ENCODE measurements around the gene PGLYRP4. TPM values are rescaled to one million over a fixed set of nuclear protein-coding genes. Genes with fewer than 3 reads are reported as not detected.

PGLYRP4 gene
- total and polyA plus RNA-seq, 2 donors, result 1.3 to 6.1 TPM

DNA sequence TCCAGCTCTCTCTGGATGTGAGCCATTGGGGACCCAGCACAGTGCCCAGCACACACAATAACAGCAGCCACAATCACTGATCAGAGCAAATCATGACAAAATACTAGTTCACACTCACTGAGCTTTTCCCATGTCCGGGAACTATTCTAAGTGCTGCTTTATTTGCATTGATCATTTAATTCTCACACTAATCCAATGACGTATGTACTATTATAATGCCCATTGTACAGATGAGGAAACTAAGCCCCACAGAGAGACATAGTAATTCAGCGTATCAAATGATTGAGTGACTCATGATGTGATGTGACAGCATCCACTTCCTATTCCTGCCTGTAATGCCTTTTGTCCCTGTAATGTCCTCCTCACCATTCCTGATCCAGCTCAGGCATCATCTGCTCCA is 44.2 kb upstream of the PGLYRP4 start:
- H3K4me3 ChIP-seq (ENCODE audit: low read length in 2 of 2), result no peak overlapping the region
- no peaks in the 10 kb centered on the region for H3K4me1 ChIP-seq (ENCODE audit: control insufficient read depth in 2 of 2, insufficient read depth in 2 of 2, low read length in 2 of 2)
- no peaks in the 10 kb centered on the region for H3K9me3 ChIP-seq (ENCODE audit: control insufficient read depth in 2 of 2, insufficient read depth in 1 of 2, low read length in 1 of 2)
- no peaks in the 10 kb centered on the region for H3K27me3 ChIP-seq (ENCODE audit: control insufficient read depth in 2 of 2, insufficient read depth in 1 of 2, low read length in 1 of 2)
- DNase-seq (ENCODE audit: low read depth in 6 of 9, low spot score in 9 of 9), result no peak
- no peak overlapping the region for H3K27ac ChIP-seq (ENCODE audit: low read depth in 1 of 2, low read length in 1 of 2)
- 94% methylated on average over 3 of the region's 3 CpGs for WGBS
- no peaks in the 10 kb centered on the region for H3K36me3 ChIP-seq (ENCODE audit: control insufficient read depth in 2 of 2, insufficient read depth in 2 of 2, low read length in 1 of 2)

DNA sequence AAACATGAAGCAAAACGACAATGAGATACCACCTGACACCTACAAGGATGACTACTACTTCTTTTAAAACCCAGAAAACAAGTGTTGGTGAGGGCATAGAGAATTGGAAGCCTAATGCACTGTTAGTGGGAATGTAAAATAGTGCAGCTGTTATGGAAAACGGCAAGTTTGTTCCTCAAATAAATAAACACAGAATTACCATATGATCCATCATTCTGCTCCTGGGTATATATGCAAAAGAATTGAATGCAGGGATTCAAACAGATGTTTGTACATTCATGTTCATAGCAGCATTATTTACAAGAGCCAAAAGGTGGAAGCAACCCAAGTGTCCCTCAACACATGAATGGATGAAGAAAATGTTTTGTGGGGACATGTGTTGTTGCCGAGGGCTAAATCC is 43.6 kb upstream of the PGLYRP4 start:
- H3K4me3 ChIP-seq (ENCODE audit: low read length in 2 of 2), result no peak overlapping the region
- H3K27me3 ChIP-seq (ENCODE audit: control insufficient read depth in 2 of 2, insufficient read depth in 1 of 2, low read length in 1 of 2), result no peaks in the 10 kb centered on the region
- H3K9me3 ChIP-seq (ENCODE audit: control insufficient read depth in 2 of 2, insufficient read depth in 1 of 2, low read length in 1 of 2), result no peaks in the 10 kb centered on the region
- 91% methylated on average over 3 of the region's 3 CpGs for WGBS
- no peaks in the 10 kb centered on the region for H3K36me3 ChIP-seq (ENCODE audit: control insufficient read depth in 2 of 2, insufficient read depth in 2 of 2, low read length in 1 of 2)
- DNase-seq (ENCODE audit: low read depth in 6 of 9, low spot score in 9 of 9), result no peak
- no peaks in the 10 kb centered on the region for H3K4me1 ChIP-seq (ENCODE audit: control insufficient read depth in 2 of 2, insufficient read depth in 2 of 2, low read length in 2 of 2)
- no peak overlapping the region for H3K27ac ChIP-seq (ENCODE audit: low read depth in 1 of 2, low read length in 1 of 2)

DNA sequence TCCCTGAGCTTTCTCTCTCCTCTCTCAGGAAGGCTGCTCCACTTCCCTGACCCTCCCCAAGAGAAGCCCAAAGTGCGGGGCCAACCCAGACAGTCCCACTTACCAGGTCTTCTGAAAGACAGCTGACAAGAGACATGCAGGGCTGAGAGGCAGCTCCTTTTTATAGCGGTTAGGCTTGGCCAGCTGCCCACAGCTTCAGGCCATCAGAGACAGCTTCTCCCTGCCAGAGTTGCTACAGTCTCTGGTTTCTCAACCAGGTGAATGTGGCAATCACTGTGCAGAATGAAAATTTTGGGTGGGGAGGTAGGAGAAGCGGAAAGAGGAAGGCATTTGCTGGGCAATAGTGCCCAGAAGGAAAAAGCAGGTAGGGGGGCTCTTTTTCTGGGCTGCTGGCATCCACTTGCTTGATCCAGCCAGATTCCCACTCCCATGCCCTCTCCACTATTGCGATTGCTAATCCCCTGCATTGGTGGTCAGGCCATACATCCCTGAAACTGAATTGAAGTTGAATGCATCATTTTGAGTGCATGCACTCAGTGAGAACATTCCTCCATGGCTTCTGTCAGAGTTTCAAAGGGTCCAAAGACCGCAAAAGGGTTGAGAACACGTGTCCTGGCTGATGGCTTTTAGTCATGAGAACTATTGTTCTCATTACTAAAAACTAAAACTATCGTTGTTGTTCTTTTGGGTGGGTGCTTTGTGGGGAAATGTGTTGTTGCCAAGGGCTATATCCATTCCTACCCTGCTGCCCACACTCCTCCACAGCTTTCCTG is 42.5 kb upstream of the PGLYRP4 start, which contains the start of gene S100A8:
TSS of gene S100A8 (minus strand) at position 136 of the 773 bp plus-strand sequence. CDS start 538 bp downstream, outside the sequence.
- H3K36me3 ChIP-seq (ENCODE audit: control insufficient read depth in 2 of 2, insufficient read depth in 2 of 2, low read length in 1 of 2), result no peaks in the 10 kb centered on the region
- 86% methylated on average over 7 of the region's 7 CpGs for WGBS
- H3K9me3 ChIP-seq (ENCODE audit: control insufficient read depth in 2 of 2, insufficient read depth in 1 of 2, low read length in 1 of 2), result no peaks in the 10 kb centered on the region
- H3K27ac ChIP-seq (ENCODE audit: low read depth in 1 of 2, low read length in 1 of 2), result no peak within 1 kb of the TSS
- H3K4me3 ChIP-seq (ENCODE audit: low read length in 2 of 2), result no peak within 1 kb of the TSS
- no peaks in the 10 kb centered on the region for H3K4me1 ChIP-seq (ENCODE audit: control insufficient read depth in 2 of 2, insufficient read depth in 2 of 2, low read length in 2 of 2)
- no peaks in the 10 kb centered on the region for H3K27me3 ChIP-seq (ENCODE audit: control insufficient read depth in 2 of 2, insufficient read depth in 1 of 2, low read length in 1 of 2)
- DNase-seq (ENCODE audit: low read depth in 6 of 9, low spot score in 9 of 9), result peak in 1 of 9 donors; percentile 20

DNA sequence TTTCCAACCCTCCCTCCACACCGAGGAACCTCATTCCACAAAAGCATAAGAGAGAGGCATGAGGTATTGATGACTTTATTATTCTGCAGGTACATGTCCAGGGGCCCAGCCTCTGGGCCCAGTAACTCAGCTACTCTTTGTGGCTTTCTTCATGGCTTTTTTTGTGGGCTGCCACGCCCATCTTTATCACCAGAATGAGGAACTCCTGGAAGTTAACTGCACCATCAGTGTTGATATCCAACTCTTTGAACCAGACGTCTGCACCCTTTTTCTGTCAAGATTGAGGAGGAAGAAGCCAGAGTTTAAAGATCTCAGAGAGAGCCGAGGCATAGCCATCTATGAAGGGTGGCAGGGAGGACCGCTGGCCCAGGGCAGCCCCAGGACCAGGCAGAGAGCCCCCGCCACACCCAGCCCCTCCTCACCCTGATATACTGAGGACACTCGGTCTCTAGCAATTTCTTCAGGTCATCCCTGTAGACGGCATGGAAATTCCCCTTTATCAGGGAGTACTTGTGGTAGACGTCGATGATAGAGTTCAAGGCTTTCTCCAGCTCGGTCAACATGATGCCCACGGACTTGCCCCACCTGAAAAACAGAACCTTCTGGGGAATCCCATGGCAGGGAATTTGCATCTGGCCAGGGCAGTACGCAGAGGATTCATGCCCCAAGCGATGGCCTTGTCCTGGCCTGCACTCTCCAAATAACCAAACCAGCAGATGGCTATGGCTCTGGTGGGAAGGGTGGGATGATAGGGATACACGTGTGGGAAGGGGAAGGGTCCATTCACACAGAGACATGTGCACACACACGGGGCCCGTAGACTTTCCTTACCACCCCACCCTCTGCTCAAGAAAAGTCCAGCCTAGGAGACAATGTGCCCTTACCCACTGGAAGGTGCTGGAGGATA is 41.6 kb upstream of the PGLYRP4 start:
- no peak overlapping the region for H3K4me3 ChIP-seq (ENCODE audit: low read length in 2 of 2)
- DNase-seq (ENCODE audit: low read depth in 6 of 9, low spot score in 9 of 9), result no peak

DNA sequence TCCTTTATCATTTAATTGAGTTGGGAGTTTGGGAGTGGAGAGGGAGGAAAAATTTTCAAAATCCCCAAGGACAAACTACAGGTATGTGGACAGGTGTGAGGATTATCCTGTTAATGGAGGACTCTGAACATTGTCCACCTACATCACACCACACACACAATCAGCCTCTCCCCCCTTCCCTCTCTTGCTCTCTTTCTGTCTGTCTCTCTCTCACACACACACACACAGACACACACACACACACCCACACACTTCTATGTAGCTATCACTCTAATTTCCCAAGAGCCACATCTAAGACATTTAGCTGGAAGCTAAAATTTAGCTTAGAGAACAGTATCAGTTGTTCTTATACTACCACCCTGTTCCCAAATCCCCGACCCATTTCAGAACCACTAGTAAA is 40.8 kb upstream of the PGLYRP4 start:
- no peak overlapping the region for H3K4me3 ChIP-seq (ENCODE audit: low read length in 2 of 2)
- H3K9me3 ChIP-seq (ENCODE audit: control insufficient read depth in 2 of 2, insufficient read depth in 1 of 2, low read length in 1 of 2), result no peaks in the 10 kb centered on the region
- H3K27ac ChIP-seq (ENCODE audit: low read depth in 1 of 2, low read length in 1 of 2), result no peak overlapping the region
- no peaks in the 10 kb centered on the region for H3K36me3 ChIP-seq (ENCODE audit: control insufficient read depth in 2 of 2, insufficient read depth in 2 of 2, low read length in 1 of 2)
- H3K4me1 ChIP-seq (ENCODE audit: control insufficient read depth in 2 of 2, insufficient read depth in 2 of 2, low read length in 2 of 2), result no peaks in the 10 kb centered on the region
- H3K27me3 ChIP-seq (ENCODE audit: control insufficient read depth in 2 of 2, insufficient read depth in 1 of 2, low read length in 1 of 2), result no peaks in the 10 kb centered on the region
- WGBS, result 93% methylated on average over 1 of the region's 1 CpG
- DNase-seq (ENCODE audit: low read depth in 6 of 9, low spot score in 9 of 9), result no peak

More for the DNA sequence above, 41.6 kb upstream of the PGLYRP4 start:
- H3K36me3 ChIP-seq (ENCODE audit: control insufficient read depth in 2 of 2, insufficient read depth in 2 of 2, low read length in 1 of 2), result no peaks in the 10 kb centered on the region
- WGBS, result 78% methylated on average over 17 of the region's 17 CpGs
- no peak overlapping the region for H3K27ac ChIP-seq (ENCODE audit: low read depth in 1 of 2, low read length in 1 of 2)
- H3K9me3 ChIP-seq (ENCODE audit: control insufficient read depth in 2 of 2, insufficient read depth in 1 of 2, low read length in 1 of 2), result no peaks in the 10 kb centered on the region
- H3K27me3 ChIP-seq (ENCODE audit: control insufficient read depth in 2 of 2, insufficient read depth in 1 of 2, low read length in 1 of 2), result no peaks in the 10 kb centered on the region
- H3K4me1 ChIP-seq (ENCODE audit: control insufficient read depth in 2 of 2, insufficient read depth in 2 of 2, low read length in 2 of 2), result no peaks in the 10 kb centered on the region

DNA sequence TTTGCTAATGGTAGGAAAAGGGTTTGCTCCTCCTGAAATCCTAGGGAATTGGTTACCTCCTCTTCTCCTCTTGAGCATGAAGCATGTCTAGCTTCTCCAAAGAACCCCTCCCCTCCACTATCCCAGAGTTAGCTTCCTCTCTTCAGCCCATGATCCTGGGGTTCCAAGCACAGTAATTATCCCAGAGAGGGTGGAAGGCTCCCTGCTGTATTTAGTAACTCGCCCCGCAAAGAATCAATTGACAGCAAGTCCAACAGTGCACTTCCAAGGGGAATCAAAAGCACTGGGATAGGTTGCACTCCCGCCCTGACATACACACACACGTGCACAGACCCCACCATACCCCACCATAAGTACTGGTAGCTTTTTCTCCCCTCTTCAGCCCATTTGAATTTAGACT is 39.1 kb upstream of the PGLYRP4 start:
- no peaks in the 10 kb centered on the region for H3K4me1 ChIP-seq (ENCODE audit: control insufficient read depth in 2 of 2, insufficient read depth in 2 of 2, low read length in 2 of 2)
- H3K9me3 ChIP-seq (ENCODE audit: control insufficient read depth in 2 of 2, insufficient read depth in 1 of 2, low read length in 1 of 2), result no peaks in the 10 kb centered on the region
- DNase-seq (ENCODE audit: low read depth in 6 of 9, low spot score in 9 of 9), result no peak
- no peaks in the 10 kb centered on the region for H3K36me3 ChIP-seq (ENCODE audit: control insufficient read depth in 2 of 2, insufficient read depth in 2 of 2, low read length in 1 of 2)
- no peak overlapping the region for H3K4me3 ChIP-seq (ENCODE audit: low read length in 2 of 2)
- WGBS, result 97% methylated on average over 4 of the region's 4 CpGs
- no peaks in the 10 kb centered on the region for H3K27me3 ChIP-seq (ENCODE audit: control insufficient read depth in 2 of 2, insufficient read depth in 1 of 2, low read length in 1 of 2)
- H3K27ac ChIP-seq (ENCODE audit: low read depth in 1 of 2, low read length in 1 of 2), result no peak overlapping the region

DNA sequence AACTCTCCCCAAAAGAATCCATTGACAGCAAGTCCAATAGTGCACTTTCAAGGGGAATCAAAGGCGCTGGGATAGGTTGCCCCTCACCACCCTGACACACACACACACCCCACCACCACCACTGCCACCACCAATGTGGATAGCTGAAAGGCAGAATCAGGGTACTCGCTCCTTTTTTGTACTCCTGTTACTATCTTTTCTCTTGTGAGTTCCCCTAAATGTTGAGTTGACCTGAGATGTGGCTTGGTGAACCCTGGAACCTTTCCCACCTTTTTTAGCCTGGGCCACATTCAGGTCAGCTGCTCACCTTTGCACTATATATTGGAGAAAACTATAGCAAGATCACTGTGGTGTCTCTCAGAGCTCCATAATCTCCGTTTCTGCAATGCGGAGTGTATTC is 38.4 kb upstream of the PGLYRP4 start:
- no peaks in the 10 kb centered on the region for H3K27me3 ChIP-seq (ENCODE audit: control insufficient read depth in 2 of 2, insufficient read depth in 1 of 2, low read length in 1 of 2)
- H3K9me3 ChIP-seq (ENCODE audit: control insufficient read depth in 2 of 2, insufficient read depth in 1 of 2, low read length in 1 of 2), result no peaks in the 10 kb centered on the region
- H3K36me3 ChIP-seq (ENCODE audit: control insufficient read depth in 2 of 2, insufficient read depth in 2 of 2, low read length in 1 of 2), result no peaks in the 10 kb centered on the region
- H3K4me3 ChIP-seq (ENCODE audit: low read length in 2 of 2), result no peak overlapping the region
- DNase-seq (ENCODE audit: low read depth in 6 of 9, low spot score in 9 of 9), result no peak
- H3K27ac ChIP-seq (ENCODE audit: low read depth in 1 of 2, low read length in 1 of 2), result no peak overlapping the region
- H3K4me1 ChIP-seq (ENCODE audit: control insufficient read depth in 2 of 2, insufficient read depth in 2 of 2, low read length in 2 of 2), result no peaks in the 10 kb centered on the region
- WGBS, result 98% methylated on average over 4 of the region's 4 CpGs

DNA sequence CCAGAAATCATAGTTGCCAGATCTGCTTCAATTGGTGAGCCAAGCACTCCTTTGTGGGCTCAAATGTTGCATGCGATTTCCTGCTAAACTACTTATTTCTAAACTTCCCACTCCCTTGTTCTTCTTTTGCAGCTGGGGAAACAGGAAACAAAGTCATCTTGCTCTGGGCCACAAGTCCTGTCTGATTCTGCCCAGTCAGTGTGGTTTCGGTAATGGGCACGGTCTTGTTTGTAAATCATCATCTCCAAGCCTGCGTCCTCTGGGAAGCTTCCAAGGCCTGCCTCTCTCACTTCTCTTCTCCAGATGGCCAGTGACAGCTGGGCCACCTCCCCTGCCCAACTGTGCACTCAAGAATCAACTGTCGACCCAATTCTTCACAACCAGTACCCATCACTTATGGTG is 37.9 kb upstream of the PGLYRP4 start:
- Histone ChIP-seq H3K27ac (ENCODE audit: low read depth in 1 of 2, low read length in 1 of 2) (no peak overlapping the region), H3K9me3 (ENCODE audit: control insufficient read depth in 2 of 2, insufficient read depth in 1 of 2, low read length in 1 of 2) (no peaks in the 10 kb centered on the region), H3K4me3 (ENCODE audit: low read length in 2 of 2) (no peak overlapping the region), H3K27me3 (ENCODE audit: control insufficient read depth in 2 of 2, insufficient read depth in 1 of 2, low read length in 1 of 2) (no peaks in the 10 kb centered on the region), H3K36me3 (ENCODE audit: control insufficient read depth in 2 of 2, insufficient read depth in 2 of 2, low read length in 1 of 2) (no peaks in the 10 kb centered on the region), H3K4me1 (ENCODE audit: control insufficient read depth in 2 of 2, insufficient read depth in 2 of 2, low read length in 2 of 2) (no peaks in the 10 kb centered on the region)
- WGBS, result 12% methylated on average over 5 of the region's 5 CpGs
- DNase-seq (ENCODE audit: low read depth in 6 of 9, low spot score in 9 of 9), result no peak

DNA sequence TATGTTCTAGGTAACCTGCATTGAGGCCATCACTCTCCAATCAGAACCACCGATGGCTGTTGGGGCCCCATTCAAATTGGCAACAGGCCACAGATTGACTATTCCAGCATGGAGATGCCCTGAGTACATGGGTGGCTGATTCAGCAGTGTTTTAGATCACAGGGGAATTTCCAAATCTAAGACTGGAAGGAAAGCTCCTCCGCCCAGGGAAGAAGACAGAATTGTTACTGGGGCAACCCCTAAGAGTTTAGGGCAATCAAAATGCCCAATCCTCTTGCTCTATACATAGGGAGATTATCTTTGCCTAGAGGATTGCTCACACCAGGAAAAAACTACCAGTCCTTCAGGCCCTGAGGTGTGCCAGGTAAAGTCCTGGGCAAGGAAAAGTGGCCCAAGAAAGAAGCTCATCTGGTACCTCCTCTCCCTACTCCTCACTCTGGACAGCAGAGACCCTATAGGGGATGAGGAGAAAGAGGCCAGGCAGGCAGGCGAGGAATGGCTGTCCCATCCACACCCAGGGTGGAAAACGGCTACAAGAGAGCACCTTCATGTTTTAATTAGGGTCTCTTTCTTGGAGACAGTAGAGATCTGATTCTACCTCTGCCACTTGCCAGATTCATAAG is 36.4 kb upstream of the PGLYRP4 start:
- Histone ChIP-seq H3K36me3 (ENCODE audit: control insufficient read depth in 2 of 2, insufficient read depth in 2 of 2, low read length in 1 of 2) (no peaks in the 10 kb centered on the region), H3K4me1 (ENCODE audit: control insufficient read depth in 2 of 2, insufficient read depth in 2 of 2, low read length in 2 of 2) (no peaks in the 10 kb centered on the region), H3K9me3 (ENCODE audit: control insufficient read depth in 2 of 2, insufficient read depth in 1 of 2, low read length in 1 of 2) (no peaks in the 10 kb centered on the region), H3K27ac (ENCODE audit: low read depth in 1 of 2, low read length in 1 of 2) (no peak overlapping the region), H3K27me3 (ENCODE audit: control insufficient read depth in 2 of 2, insufficient read depth in 1 of 2, low read length in 1 of 2) (no peaks in the 10 kb centered on the region), H3K4me3 (ENCODE audit: low read length in 2 of 2) (no peak overlapping the region)
- DNase-seq (ENCODE audit: low read depth in 6 of 9, low spot score in 9 of 9), result no peak
- WGBS, result 95% methylated on average over 4 of the region's 4 CpGs
